B cell (primary cell): ENCODE measurements around the gene STPG4. TPM values are rescaled to one million over a fixed set of nuclear protein-coding genes. Genes with fewer than 3 reads are reported as not detected.

Source experiments
- ATAC-seq: fragments of 200-7000 bp; cut with Tn5 transposase; one replicate; pipeline ENCODE4 v1.10.0; 2021; ENCODE audit warnings: low read depth, mild to moderate bottlenecking, moderate number of reproducible peaks, moderate library complexity
- CTCF ChIA-PET: fragments of 350-600 bp; sonication (Branson Sonifier 250); formaldehyde crosslinking; loops from one replicate; lab custom pipeline; 2021; ENCODE audit warnings: antibody characterized with exemption, inconsistent platforms; lab: Charles Lee
- POLR2A ChIA-PET: fragments of 350-600 bp; sonication (Branson Sonifier 250); formaldehyde crosslinking; loops from one replicate; lab custom pipeline; 2021; ENCODE audit warnings: antibody characterized with exemption; lab: Charles Lee
- DNase-seq: peaks from one replicate; pipeline ENCODE4 v3.0.0; 2013
- H2AFZ ChIP-seq: 2 replicates; pipeline ENCODE4 v1.6.1; 2012; ENCODE audit warnings: mild to moderate bottlenecking, low read depth, low read length; ENCODE audit not compliant: insufficient read depth, poor library complexity, severe bottlenecking
- H3K27ac ChIP-seq, 2 donors: 1 replicate in 1 of 2; 2 replicates in 1 of 2; pipeline ENCODE4 v1.5.1; 2012 to 2013; ENCODE audit warnings: low read length in 2 of 2, mild to moderate bottlenecking in 2 of 2, moderate library complexity in 1 of 2
- H3K27me3 ChIP-seq, 4 experiments: fragments of 200-600 bp in 1 of 4; sonication (generic) in 1 of 4; replicated peaks in 1 of 4; 1 replicate in 2 of 4; 2 replicates in 2 of 4; pipeline versions ENCODE4 v1.6.1 to v1.7.0; 2013 to 2016; ENCODE audit warnings: low read length in 3 of 4, mild to moderate bottlenecking in 2 of 4, mixed read lengths in 1 of 4, moderate library complexity in 1 of 4; ENCODE audit not compliant: insufficient read depth in 4 of 4, control insufficient read depth in 3 of 4; ENCODE audit errors: control extremely low read depth in 1 of 4
- H3K36me3 ChIP-seq, 2 experiments: replicated peaks in 1 of 2; 1 replicate in 1 of 2; 2 replicates in 1 of 2; pipeline versions ENCODE4 v1.6.1 to v1.7.1; 2013; ENCODE audit warnings: low read length in 1 of 2; ENCODE audit not compliant: insufficient read depth in 2 of 2, control insufficient read depth in 1 of 2; ENCODE audit errors: control extremely low read depth in 1 of 2, extremely low read depth in 1 of 2
- H3K4me1 ChIP-seq, 2 donors: fragments of 200-600 bp in 1 of 2; sonication (generic) in 1 of 2; 1 replicate in 1 of 2; 2 replicates in 1 of 2; pipeline versions ENCODE4 v1.5.1 to v1.6.1; 2013 to 2017; ENCODE audit warnings: low read length in 2 of 2; ENCODE audit not compliant: control insufficient read depth in 2 of 2, insufficient read depth in 2 of 2
- H3K4me2 ChIP-seq: replicated peaks from 2 replicates; pipeline ENCODE3; 2012; ENCODE audit warnings: mild to moderate bottlenecking, low read depth, low read length; ENCODE audit not compliant: poor library complexity, severe bottlenecking
- H3K4me3 ChIP-seq, 5 experiments: fragments of 200-600 bp in 1 of 5; sonication (generic) in 1 of 5; 1 replicate in 3 of 5; 2 replicates in 2 of 5; pipeline versions ENCODE4 v1.5.1 to v1.7.0; 2011 to 2016; ENCODE audit warnings: low read length in 4 of 5, mild to moderate bottlenecking in 4 of 5, low read depth in 2 of 5, control low read depth in 1 of 5, moderate library complexity in 1 of 5; ENCODE audit not compliant: insufficient read depth in 1 of 5; ENCODE audit errors: control extremely low read depth in 1 of 5, extremely low read depth in 1 of 5
- H3K79me2 ChIP-seq: fragments of 200-600 bp; sonication (generic); one replicate; pipeline ENCODE4 v1.6.0; 2016; ENCODE audit warnings: low read length; ENCODE audit not compliant: control insufficient read depth, insufficient read depth
- H3K9ac ChIP-seq: fragments of 200-600 bp; sonication (generic); 2 replicates; pipeline ENCODE4 v1.6.1; 2017; ENCODE audit warnings: mild to moderate bottlenecking, low read length, moderate library complexity
- H3K9me3 ChIP-seq, 3 donors: one replicate each; pipeline versions ENCODE4 v1.6.1 to v1.7.1; 2013; ENCODE audit warnings: low read length in 2 of 3; ENCODE audit not compliant: control insufficient read depth in 2 of 3, insufficient read depth in 1 of 3; ENCODE audit errors: control extremely low read depth in 1 of 3
- H4K20me1 ChIP-seq: 2 replicates; pipeline ENCODE4 v1.6.0; 2012; ENCODE audit warnings: mild to moderate bottlenecking, low read length; ENCODE audit not compliant: insufficient read depth, control insufficient read depth, poor library complexity, severe bottlenecking
- H3K27ac Mint-ChIP-seq: one replicate; pipeline ENCODE4 v1.8.0; 2021; ENCODE audit warnings: mixed read lengths
- H3K27me3 Mint-ChIP-seq: one replicate; pipeline ENCODE4 v1.8.0; 2021; ENCODE audit warnings: mixed read lengths
- H3K4me1 Mint-ChIP-seq: one replicate; pipeline ENCODE4 v1.8.0; 2021; ENCODE audit warnings: mixed read lengths
- H3K4me3 Mint-ChIP-seq: one replicate; pipeline ENCODE4 v1.8.0; 2021; ENCODE audit warnings: mixed read lengths
- H3K9me3 Mint-ChIP-seq: one replicate; pipeline ENCODE4 v1.8.0; 2022; ENCODE audit warnings: mixed read lengths; ENCODE audit not compliant: insufficient read depth
- EZH2 ChIP-seq: IDR thresholded peaks from 2 replicates; pipeline ENCODE4 v1.6.1; 2012; ENCODE audit warnings: borderline replicate concordance, low read depth, mild to moderate bottlenecking, moderate library complexity, low read length; ENCODE audit not compliant: insufficient read depth, poor library complexity, severe bottlenecking
- WGBS: methylation state at CpG from one replicate; pipeline ENCODE4 v1.1.5; 2013; ENCODE audit warnings: missing lambda C conversion rate; ENCODE audit not compliant: insufficient coverage; 5-methylcytosine and 5-hydroxymethylcytosine counted together
- intact Hi-C: fragments of 100-400 bp; cut with micrococcal nuclease; formaldehyde crosslinking; loops from one replicate; pipeline ENCODE4 v1.10.0; 2022
- polyA plus RNA-seq: library from polyadenylated mRNA; depleted of rRNA; stranded (reverse); fragments of >200 nt; gene quantifications from 2 replicates; pipeline ENCODE4 v1.2.3, GENCODE V29; 2012
- total RNA-seq, 2 donors: library from RNA; stranded (reverse); fragments of 120-200 nt in 1 of 2; gene quantifications; 1 replicate in 1 of 2; 2 replicates in 1 of 2; pipeline versions ENCODE4 v1.2.3 to v1.2.4, GENCODE V29; 2013 to 2022
- TF ChIP-seq, protein P1 (sequence below): fragments of 200-600 bp; IDR thresholded peaks from one replicate; pipeline ENCODE4 v1.8.0; 2022; ENCODE audit warnings: antibody characterized with exemption, mild to moderate bottlenecking

Gene STPG4
- total and polyA plus RNA-seq, 2 donors (not counting 1 experiment from before 2014, with no cell fraction given), result 0.31 to 0.79 TPM

DNA sequence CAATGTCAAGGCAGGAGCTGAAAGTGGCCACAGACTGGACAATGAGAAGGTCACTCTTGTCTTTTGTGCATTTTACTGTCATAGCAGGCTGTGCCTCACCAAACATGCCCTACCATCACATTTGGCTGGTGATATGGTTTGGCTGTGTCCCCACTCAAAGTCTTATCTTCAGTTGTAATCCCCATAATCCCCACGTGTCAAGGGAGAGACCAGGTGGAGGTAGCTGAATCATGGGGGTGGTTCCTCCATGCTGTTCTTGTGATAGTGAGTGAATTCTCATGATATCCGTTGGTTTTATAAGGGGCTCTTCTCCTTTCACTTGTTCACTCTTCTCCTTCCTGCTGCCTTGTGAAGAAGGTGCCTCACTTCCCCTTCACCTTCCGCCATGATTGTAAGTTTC, 49.6 kb upstream of the STPG4 start:
- ChIA-PET POLR2A (no interaction called here), CTCF (interaction anchor here (0.6 kb wide), 1 partner anchor 738 kb away, joined by 3 read pairs; no protein-coding TSS in a partner anchor)
- Mint-ChIP-seq H3K9me3 (peaks cover 3% of the 10 kb centered on the region), H3K27me3 (peaks cover 9% of the 10 kb centered on the region), H3K27ac (no peak overlapping the region), H3K4me3 (no peak overlapping the region), H3K4me1 (no peaks in the 10 kb centered on the region)
- Histone ChIP-seq H3K79me2 (no peaks in the 10 kb centered on the region), H3K9ac (no peak overlapping the region), H3K27ac (no peak overlapping the region), H3K9me3 (peaks cover 0 to 13% (median 0%) of the 10 kb centered on the region in 3 donors), H2AFZ (no peak overlapping the region), H3K4me3 (no peak overlapping the region), H3K4me1 (no peaks in the 10 kb centered on the region), H4K20me1 (no peaks in the 10 kb centered on the region), H3K36me3 (no peaks in the 10 kb centered on the region), H3K27me3 (no peaks in the 10 kb centered on the region), H3K4me2 (no peak overlapping the region)
- TF ChIP-seq, protein P1, sequence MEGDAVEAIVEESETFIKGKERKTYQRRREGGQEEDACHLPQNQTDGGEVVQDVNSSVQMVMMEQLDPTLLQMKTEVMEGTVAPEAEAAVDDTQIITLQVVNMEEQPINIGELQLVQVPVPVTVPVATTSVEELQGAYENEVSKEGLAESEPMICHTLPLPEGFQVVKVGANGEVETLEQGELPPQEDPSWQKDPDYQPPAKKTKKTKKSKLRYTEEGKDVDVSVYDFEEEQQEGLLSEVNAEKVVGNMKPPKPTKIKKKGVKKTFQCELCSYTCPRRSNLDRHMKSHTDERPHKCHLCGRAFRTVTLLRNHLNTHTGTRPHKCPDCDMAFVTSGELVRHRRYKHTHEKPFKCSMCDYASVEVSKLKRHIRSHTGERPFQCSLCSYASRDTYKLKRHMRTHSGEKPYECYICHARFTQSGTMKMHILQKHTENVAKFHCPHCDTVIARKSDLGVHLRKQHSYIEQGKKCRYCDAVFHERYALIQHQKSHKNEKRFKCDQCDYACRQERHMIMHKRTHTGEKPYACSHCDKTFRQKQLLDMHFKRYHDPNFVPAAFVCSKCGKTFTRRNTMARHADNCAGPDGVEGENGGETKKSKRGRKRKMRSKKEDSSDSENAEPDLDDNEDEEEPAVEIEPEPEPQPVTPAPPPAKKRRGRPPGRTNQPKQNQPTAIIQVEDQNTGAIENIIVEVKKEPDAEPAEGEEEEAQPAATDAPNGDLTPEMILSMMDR, result no peak
- TF ChIP-seq EZH2, result no peak
- DNase-seq (no peak), ATAC-seq (no peak)
- no CpG with 5 or more reads among the region's 3 CpGs for WGBS
- intact Hi-C loops, result no loop called here

- H3K4me1 Mint-ChIP-seq, result no peaks in the 10 kb centered on the region
- ATAC-seq (no peak), DNase-seq (no peak)
- 96% methylated on average over 3 of the region's 4 CpGs for WGBS
- H3K4me2 ChIP-seq, result no peak overlapping the region
- TF ChIP-seq, protein P1, result no peak
- no peak for TF ChIP-seq EZH2
- peaks cover 3% of the 10 kb centered on the region for H3K9me3 Mint-ChIP-seq
- H3K36me3 ChIP-seq, result no peaks in the 10 kb centered on the region
- no peak overlapping the region for H3K27ac Mint-ChIP-seq
- H3K27me3 Mint-ChIP-seq, result peaks cover 7% of the 10 kb centered on the region
- H3K27ac ChIP-seq, result no peak overlapping the region
- H3K4me3 ChIP-seq, result no peak overlapping the region
- H3K4me1 ChIP-seq, result no peaks in the 10 kb centered on the region
- ChIA-PET CTCF (no interaction called here), POLR2A (no interaction called here)
- H2AFZ ChIP-seq, result no peak overlapping the region
- no peaks in the 10 kb centered on the region for H3K27me3 ChIP-seq
- no peak overlapping the region for H3K4me3 Mint-ChIP-seq
- no peaks in the 10 kb centered on the region for H3K79me2 ChIP-seq
- peaks cover 0 to 13% (median 0%) of the 10 kb centered on the region in 3 donors for H3K9me3 ChIP-seq
- no peaks in the 10 kb centered on the region for H4K20me1 ChIP-seq
- intact Hi-C loops, result no loop called here
- no peak overlapping the region for H3K9ac ChIP-seq
Observed at GRCh38 chr2:47203995-47204394, 48.9 kb upstream of the STPG4 start.
